ENCODE data around the gene DTD1.
"Not testable (repeated sequence)": the region's sequence is repeated elsewhere in the genome, so short reads cannot be mapped to it uniquely, and the experiment has no call there.

Gene DTD1

DNA sequence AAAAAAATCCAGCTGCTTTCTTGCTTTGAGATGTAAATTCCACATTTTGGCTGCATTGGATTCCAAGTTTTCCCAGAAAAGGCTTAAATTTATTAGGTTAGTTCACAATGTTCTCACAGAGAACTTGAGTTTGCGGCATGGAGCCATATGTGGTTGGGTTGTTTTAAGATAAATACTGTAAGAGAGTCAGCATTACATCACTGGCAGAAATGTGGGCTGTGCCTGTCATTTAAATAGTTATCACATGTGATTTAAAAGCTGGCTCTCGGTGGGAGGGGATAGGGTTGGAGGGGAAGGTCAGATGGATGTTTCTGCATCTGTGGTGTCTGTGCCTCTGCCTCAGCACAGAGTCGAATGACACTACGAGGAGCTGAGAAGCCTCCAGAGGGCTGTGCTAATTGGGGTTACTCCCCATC, 151.9 kb downstream of the DTD1 start:
- DNase-seq (ENCODE audit: low read depth, low spot score): no peak

DNA sequence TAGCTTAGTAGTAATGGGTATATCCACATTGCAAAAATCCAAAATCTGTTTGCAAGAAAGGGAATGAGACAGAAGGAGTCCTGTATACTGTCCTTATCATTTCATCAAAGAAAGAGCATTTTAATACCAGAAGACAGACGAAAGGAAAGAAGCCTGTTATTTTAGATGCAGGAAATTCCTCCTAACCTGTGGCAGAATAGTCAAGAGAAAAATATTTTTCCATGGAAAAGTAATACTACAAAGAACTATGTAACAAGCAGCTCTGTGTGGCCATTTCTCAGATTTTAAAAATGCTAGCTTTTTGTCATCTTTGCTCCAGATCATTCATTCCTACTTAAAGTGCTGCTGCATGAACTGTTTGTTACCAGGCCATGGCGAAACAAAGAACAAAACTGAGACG, 152.9 kb downstream of the DTD1 start:
- no peak for DNase-seq (ENCODE audit: low read depth, low spot score)

DNA sequence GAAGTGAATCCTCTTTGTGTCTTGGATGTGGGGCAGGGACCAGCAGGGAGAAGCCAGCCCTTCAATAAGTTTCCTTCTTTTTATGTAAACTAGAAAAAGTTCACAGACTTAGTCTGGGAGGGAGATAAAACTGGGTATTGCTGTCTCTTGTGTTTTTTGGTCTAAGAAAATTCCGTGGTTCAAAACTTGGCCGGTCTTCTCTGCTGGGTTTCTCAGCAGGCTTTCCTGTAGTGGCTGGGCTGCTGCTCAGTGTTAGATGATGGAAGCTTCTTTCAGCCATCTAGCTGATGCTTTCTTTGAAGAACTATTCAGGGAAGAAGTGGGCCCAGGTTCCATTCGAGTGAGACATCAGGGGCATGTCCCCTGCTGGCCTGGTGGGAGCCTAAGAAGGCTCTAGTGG, 155.0 kb downstream of the DTD1 start:
- DNase-seq (ENCODE audit: low read depth, low spot score): no peak

DNA sequence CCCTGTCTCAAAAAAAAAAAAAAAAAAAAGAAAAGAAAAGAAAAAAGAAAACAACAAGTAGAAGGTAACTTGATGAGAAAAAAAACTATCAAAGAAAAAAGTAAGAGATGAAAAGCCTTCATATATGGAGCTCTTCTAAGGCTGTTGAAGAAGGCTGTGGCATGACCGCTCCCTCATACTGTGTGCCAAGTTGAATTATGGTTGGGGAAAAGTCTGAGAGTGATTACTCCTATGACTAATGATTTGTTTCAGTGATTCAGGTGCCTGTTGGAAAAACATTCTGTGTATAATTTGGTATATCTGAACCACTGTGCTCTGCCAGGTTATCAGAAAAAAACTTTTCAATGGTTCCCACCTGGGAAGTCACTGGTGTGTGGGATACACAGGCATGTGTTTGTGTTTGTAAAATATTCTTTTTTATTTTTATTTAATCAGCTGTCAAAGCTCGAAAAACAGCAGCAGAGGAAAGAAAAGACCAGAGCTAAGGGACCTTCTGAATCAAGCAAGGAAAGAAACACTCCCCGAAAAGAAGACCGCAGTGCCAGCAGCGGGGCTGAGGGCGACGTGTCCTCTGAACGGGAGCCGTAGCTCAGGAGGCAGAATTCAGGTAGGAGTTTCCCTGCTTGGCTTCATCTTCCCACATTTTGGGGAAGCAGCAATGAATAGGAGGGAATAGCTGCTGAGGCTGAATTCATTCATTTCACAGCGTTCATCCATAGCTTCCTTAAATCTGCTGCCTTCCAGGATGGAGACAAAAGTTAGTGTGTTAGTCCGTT, 156.0 kb downstream of the DTD1 start:
- DNase-seq (ENCODE audit: low read depth, low spot score): no peak

DNA sequence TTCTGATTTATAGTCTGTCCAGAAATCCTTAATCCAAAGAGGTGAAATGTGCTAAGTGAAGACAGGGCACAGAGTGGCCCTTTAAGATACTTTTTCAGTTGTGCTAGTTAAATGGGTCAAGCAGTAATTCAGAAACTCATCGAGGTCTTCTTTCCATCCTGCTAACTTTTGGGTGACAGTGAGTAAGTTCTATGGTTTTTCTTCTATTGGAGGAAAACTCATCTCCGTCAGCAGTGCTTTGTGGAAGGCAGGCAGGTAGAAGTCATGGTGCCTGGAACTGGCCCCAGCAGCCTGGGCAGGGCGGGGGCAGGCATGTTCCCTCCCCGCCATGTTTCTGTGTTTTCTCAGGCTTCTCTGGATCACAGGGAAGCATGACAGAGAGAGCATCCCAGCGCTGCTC, 159.2 kb downstream of the DTD1 start:
- DNase-seq (ENCODE audit: low read depth, low spot score): no peak

DNA sequence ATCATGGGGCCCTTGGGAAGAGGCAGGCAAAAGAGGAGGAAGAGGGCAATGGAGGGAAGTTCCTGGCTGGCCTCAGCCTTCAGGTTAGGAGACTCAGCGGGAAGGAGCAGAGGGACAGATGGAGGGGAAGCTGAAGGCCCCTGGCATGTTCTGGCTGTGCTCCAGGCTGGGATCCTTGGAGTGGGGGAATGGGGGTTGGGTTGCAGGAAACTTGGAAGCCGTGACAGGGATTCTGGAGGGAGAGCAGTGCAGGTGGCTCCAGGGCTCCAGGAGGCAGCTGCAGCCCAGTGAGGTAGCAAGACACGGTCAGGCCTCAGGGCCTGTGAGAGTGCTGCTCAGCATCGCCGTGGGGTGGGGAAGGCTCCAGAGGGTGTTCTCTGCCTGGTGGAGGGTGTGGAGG, 161.1 kb downstream of the DTD1 start:
- no peak for DNase-seq (ENCODE audit: low read depth, low spot score)

DNA sequence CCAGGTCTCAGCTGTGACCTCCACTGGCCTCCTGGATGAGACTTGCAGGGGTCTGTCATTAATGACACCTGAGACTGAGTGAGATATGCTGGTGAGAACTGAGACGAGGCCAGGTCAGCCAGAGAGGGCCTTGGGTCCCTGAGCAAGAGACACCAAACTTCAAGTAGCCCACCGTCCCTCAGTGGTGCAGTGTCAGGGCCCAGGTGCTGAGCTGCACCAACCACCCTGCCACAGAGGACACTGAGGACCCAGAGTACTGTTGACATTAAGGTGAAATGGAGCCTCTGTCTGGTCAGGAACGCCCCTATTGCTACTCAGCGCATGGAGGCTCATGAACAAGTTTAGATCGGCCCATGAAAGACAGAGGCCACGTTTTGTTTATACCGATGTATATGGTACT, 161.7 kb downstream of the DTD1 start:
- no peak for DNase-seq (ENCODE audit: low read depth, low spot score)

DNA sequence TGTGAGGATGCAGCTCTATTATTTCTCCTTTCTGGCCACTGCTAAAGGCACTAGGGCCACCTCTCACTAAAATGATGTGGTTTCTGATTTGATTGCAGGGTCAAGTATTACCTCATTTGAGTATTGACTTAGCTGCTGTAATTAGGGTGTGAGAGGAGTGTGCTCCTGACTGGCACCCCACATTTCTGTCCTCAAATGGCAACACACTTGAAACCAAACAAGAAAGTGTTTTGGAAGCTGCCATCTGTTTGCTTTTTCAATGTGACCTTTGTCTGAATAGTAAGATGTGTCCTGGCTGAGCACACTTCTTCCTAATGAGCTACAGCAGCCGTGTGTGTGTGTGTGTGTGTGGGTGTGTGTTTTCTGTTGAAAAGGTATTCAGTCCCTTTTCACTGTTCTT, 162.9 kb downstream of the DTD1 start:
- no peak for DNase-seq (ENCODE audit: low read depth, low spot score)

DNA sequence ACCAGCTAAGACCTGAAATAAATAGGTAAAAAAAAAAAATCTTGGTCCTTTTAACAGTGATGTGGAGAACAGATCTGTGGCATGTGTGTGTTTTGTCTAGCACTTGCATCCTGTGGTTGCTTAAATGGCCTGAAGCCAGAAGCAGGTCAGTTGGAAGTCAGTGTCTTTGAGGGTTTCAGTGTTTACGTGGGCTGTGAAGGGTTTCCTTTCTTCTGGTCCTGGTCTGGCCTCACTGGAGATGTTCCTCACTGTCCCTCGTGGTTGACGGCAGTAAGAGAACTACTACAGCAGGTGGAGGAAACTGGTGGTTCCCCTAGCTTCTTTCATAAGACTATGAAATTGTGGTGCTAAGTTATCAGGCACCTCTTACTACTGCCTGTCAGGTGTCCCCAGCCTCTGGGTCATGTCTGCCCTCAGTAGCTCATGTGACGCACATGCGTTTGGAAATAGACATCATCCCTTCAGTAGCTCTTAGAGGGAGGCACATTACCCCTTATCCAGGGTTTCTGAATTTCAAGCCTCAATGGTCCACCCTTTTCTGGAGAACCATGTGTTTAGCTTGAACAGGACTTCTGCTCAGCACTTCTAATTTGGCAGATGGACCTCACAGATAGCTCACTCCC, 166.3 kb downstream of the DTD1 start:
- no peak for DNase-seq (ENCODE audit: low read depth, low spot score)

DNA sequence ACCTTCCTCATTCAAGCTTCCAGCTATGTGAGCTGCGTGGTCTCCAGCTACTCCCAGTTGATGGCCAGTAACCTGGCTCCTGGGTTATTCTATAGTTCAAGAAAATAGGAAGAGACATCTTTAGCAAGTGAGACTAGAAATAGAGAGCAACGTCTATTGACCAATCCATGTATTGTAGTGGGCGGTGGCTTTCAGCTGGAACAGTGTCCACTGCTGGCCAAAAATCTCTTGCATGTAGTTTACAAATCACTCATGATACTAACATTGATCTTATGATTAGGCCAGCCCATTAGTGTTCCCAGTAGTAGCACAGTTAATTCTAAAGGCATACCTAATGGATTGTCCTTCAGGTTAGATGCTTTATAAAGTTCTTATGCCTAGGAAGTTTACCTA, 166.8 kb downstream of the DTD1 start:
- DNase-seq (ENCODE audit: low read depth, low spot score): no peak

DNA sequence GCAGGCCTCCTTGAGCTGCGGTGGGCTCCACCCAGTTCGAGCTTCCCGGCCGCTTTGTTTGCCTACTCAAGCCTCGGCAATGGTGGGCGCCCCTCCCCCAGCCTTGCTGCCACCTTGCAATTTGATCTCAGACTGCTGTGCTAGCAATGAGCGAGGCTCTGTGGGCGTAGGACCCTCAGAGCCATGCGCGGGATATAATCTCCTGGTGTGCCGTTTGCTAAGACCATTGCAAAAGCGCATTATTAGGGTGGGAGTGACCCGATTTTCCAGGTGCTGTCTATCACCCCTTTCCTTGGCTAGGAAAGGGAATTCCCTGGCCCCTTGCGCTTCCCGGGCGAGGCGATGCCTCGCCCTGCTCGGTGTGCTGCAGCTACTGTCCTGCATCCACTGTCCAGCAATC, 173.0 kb downstream of the DTD1 start:
- not testable (repeated sequence) for DNase-seq (ENCODE audit: low read depth, low spot score)

DNA sequence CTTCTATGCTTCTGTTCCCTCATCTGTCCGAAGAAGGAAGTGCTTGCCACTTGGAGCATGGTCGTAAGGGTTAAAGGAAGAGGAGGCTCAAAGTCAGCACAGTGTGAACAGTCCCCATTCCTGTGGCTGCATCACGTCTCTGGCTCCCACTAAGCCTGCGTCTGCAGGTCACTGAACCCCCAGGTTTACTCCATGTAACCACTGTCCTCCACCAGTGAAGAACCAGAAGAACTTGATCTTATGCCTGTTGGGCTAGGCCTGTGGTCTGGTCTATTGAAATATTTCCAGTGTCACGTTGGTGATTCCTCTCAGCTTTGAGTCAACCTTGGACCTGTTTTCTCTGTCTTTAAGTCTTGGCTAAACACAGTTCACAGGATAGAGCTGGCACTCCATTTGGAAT, 179.8 kb downstream of the DTD1 start:
- DNase-seq (ENCODE audit: low read depth, low spot score): no peak

DNA sequence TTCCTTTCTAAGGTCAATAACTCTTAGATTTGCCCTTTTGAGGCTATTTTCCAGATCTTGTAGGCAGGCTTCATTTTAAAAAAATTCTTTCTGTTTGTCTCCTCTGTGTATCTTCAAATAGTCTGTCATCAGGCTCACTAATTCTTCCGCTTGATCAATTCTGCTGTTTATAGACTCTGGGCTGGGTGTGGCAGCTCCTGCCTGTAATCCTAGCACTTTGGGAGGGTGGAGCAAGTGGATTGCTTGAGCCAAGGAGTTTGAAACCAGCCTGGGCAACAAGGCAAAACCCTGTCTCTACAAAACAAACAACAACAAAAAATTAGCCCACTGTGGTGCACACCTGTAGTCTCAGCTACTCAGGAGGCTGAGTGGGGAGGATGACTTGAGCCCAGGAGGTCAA, 185.7 kb downstream of the DTD1 start:
- DNase-seq (ENCODE audit: low read depth, low spot score): no peak

DNA sequence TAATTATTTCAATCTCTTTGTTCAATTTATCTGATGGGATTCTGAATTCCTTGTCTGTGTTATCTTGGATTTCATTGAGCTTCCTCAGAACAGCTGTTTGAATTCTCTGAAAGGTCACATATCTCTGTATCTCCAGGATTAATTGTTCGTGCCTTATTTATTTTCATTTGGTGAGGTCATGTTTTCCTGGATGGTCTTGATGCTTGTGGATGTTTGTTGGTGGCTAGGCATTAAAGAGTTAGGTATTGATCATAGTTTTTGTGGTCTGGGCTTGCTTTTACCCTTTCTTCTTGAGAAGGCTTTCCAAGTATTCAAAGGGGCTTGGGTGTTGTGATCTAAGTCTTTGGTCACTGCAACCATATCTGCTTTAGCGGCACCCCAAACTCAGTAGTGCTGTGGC, 186.4 kb downstream of the DTD1 start:
- no peak for DNase-seq (ENCODE audit: low read depth, low spot score)

DNA sequence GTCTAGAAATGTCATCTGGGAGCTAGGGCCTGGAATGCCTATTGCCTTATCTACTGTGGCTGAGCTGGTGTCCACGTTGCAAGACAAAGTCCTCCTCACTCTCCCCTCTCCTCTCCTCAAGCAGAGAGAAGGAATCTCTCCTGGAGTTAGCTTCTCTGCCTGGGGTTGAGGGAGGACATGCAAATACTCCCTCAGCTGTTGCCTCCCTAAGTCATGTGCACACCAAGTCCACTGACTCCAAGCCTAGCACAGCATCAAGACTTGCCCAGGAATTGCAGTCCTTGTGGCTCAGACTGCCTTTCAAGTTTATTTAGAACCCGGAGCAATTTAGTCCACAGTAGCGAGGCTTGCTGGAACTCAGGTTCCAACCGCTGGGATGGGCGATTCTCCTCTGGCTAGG, 187.8 kb downstream of the DTD1 start:
- no peak for DNase-seq (ENCODE audit: low read depth, low spot score)

DNA sequence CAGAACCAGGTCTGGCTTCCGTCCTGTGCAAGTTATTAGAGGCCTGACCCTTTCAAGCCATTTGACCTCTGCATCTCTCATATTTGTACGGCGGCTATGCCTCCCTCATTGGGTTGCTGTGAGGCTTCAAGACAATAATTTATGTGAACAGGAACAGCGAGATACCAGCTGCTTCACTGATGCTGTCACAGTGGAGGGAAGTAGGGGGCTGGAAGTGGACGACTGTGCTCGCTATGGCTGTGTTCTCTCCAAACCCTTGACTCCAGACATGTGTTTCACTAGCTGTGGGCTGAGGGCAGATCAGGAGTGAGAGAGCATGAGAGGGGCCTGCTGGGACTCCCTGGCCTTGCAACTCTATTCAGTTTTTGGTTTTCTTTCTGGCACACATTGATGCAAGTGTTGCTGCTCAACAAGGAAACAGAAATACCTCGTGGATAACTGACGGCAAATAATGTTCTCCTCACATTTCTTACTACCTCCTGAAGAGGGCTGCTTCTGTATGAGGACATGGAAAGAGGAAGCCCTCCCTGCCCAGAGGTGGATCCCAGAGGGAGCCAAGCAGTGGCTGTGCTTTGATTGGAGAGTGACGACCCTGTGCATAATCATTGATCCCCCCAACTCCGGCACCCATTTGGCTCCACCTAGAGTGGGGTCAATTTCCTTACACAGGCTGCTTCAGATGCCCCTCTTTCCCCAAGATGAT, 191.0 kb downstream of the DTD1 start:
- no peak for DNase-seq (ENCODE audit: low read depth, low spot score)

DNA sequence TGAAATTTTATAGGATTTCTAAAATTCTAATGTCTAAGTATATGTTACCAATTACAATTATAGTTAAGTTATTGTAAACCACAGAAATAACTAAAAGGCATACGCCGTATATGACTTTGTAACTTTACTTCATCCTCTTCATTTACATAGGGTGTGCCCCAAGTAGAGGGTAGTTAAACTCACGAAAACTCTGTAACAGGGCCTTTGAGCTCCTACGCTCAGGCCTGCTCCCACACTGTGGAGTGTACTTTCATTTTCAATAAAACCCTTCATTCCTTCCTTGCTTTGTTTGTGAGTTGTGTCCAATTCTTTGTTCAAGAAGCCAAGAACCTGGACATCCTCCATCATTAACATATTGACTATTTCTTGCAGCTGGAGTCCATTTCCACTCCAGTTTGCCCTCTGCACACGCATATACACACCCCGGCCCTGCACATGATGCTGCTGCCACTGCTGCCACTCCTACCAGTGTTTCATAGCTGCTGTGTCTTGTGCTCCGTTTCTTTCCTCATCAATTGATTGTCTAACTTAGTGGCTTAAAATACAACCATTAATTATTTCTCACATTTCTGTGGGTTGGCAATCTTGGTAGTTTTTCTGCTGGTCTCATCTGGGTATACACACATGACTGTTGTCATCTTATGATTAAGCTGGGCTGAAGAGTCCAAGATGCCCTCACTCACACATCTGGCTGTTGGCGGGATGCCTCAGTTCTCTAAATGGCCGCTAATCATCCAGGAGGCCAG, 192.7 kb downstream of the DTD1 start:
- no peak for DNase-seq (ENCODE audit: low read depth, low spot score)

DNA sequence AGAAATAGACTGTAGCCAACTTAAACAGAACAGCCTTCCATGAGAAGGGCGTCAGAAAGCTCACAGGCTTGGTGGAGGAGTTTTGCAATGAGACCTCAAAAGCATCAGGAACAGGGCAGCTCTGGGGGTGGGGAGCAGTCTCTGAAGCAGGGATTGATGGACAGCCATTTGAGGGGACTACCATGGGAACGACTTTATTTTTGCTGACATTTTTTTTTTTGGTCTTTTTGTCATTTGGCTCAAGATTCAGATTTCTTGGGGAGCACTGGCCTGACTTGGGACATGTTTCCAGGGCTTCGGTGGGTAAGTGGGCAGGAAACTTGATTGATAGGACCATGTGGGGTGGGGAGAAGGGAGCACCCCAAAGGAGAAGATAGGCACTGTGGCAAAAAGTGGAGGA, 193.7 kb downstream of the DTD1 start:
- no peak for DNase-seq (ENCODE audit: low read depth, low spot score)

DNA sequence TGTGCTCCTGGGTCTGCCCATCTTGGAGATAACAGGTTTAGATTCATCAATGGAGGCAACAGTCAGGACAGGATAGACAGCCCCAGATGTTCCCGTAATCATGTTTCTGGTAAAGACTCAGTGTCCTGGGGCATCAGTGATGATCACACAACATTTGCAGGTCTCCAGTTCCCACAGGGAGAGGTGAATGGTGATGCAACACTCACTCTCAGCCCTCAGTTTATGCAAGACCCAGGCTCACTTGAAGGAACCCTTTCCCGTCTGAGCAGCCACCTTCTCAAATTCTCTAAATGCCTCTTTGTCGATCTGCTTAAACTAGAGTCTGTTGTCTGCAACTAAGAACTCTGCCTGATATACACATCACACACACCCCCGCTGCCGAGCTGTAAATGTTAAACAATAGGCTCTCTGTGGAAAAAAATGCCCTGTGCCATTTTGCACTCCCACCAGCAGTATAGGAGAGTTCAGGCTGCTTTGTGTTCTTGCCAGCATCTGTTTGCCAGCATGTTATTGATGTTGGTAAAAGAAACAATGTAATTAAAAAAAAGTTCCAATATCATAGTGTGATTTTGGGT, 195.6 kb downstream of the DTD1 start:
- no peak for DNase-seq (ENCODE audit: low read depth, low spot score)

DNA sequence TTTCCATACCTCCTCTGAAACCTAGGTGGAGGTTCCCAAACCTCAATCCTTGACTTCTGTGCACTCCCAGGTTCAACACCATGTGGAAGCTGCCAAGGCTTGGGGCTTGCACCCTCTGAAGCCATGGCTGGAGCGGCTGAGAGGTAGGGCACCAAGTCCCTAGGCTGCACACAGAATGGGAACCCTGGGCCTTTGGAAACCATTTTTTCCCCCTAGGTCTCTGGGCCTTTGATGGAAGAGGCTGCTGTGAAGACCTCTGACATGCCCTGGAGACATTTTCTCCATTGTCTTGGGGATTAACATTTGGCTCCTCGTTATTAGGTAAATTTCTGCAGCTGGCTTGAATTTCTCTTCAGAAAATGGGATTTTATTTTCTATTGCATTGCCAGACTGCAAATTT, 199.2 kb downstream of the DTD1 start:
- DNase-seq (ENCODE audit: low read depth, low spot score): not testable (repeated sequence)

DNA sequence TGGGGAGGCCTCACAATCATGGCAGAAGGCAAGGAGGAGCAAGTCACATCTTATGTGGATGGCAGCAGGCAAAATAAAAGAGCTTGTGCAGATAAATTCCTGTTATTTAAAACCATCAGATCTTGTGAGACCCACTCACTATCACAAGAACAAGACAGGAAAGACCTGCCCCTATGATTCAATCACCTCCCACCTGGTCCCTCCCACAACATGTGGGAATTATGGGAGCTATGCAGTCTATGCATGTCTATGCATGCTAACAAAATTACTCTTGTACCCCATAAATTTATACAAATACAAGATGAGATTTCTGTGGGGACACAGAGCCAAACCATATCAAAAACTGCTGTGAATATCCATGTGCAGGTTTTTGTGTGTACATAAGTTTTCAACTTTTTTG, 200.2 kb downstream of the DTD1 start:
- no peak for DNase-seq (ENCODE audit: low read depth, low spot score)

DNA sequence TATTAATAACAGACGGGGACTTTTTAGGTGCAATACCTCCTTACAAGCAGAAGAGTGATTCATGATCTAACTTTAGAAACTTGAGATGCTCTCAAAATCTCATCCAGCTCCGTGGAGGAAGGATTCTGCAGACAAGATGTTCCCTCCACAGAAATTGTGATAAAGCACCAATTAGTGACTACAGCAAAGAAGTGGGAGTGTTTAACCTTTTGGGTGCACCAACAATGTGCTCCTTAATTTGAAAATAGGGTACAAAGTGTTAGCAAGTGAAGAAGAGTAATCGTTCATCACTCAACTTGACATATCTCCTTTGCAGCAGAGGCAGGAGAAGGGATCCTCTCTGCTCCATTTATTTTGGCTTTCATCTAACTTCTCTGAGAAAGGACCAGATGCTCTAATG, 202.9 kb downstream of the DTD1 start:
- no peak for DNase-seq (ENCODE audit: low read depth, low spot score)
